GM12878 (cell line): ENCODE measurements around the gene KCNS3.

Experiments used
- CBFB ChIP-seq: IDR thresholded peaks from 2 replicates; pipeline ENCODE4 v1.6.1; 2016; ENCODE audit warnings: antibody characterized with exemption, low read depth
- CEBPB ChIP-seq, 2 experiments: fragments of 150-350 bp in 1 of 2; IDR thresholded peaks; 2 replicates each; pipeline ENCODE4 v1.6.1; 2012 to 2014; ENCODE audit warnings: low read depth in 2 of 2, low read length in 2 of 2, borderline replicate concordance in 1 of 2, inconsistent platforms in 1 of 2
- CTCF ChIP-seq, 3 experiments: IDR thresholded peaks in 2 of 3; conservative IDR thresholded peaks in 1 of 3; 2 replicates each; pipeline ENCODE4 v1.5.1; 2011; ENCODE audit warnings: low read depth in 3 of 3, low read length in 3 of 3, mild to moderate bottlenecking in 3 of 3, control low read depth in 2 of 3, moderate library complexity in 2 of 3, inconsistent platforms in 1 of 3, mixed read lengths in 1 of 3; ENCODE audit not compliant: control insufficient read depth in 2 of 3, insufficient read depth in 1 of 3; ENCODE audit errors: extremely low read depth in 1 of 3
- EP300 ChIP-seq, 2 experiments: fragments of 150-350 bp in 1 of 2; IDR thresholded peaks; 2 replicates each; pipeline ENCODE4 v1.6.1; 2011 to 2012; ENCODE audit warnings: low read depth in 2 of 2, low read length in 2 of 2, borderline replicate concordance in 1 of 2, improper control_type of control experiment in 1 of 2, inconsistent platforms in 1 of 2; ENCODE audit not compliant: control insufficient read depth in 1 of 2
- GABPA ChIP-seq: IDR thresholded peaks from 2 replicates; pipeline ENCODE4 v1.6.1; 2014; ENCODE audit warnings: antibody characterized with exemption, low read depth, mild to moderate bottlenecking, inconsistent platforms
- JUND ChIP-seq: IDR thresholded peaks from 2 replicates; pipeline ENCODE4 v1.6.1; 2012; ENCODE audit warnings: low read depth, mild to moderate bottlenecking, low read length, improper control_type of control experiment, moderate library complexity
- MAX ChIP-seq: IDR thresholded peaks from 2 replicates; pipeline ENCODE4 v1.6.1; 2012; ENCODE audit warnings: low read depth, low read length, improper control_type of control experiment
- NFYA ChIP-seq: IDR thresholded peaks from 2 replicates; pipeline ENCODE4 v1.6.1; 2011; ENCODE audit warnings: low read depth, mild to moderate bottlenecking, low read length, improper control_type of control experiment, borderline replicate concordance
- TARDBP ChIP-seq: IDR thresholded peaks from 2 replicates; pipeline ENCODE4 v1.6.1; 2016; ENCODE audit warnings: borderline replicate concordance
- ZNF622 ChIP-seq: fragments of 450-650 bp; IDR thresholded peaks from 2 replicates; pipeline ENCODE4 v1.6.1; 2017; ENCODE audit warnings: mild to moderate bottlenecking, inconsistent platforms

- TF ChIP-seq GABPA (no peak), CTCF (IDR thresholded peaks at IDR 0.05 in 2 of 3, conservative IDR thresholded peaks at IDR 0.05 in 1 of 3; ENCODE audit: control insufficient read depth in 2 of 3, extremely low read depth in 1 of 3, insufficient read depth in 1 of 3, low read depth in 3 of 3, low read length in 3 of 3) (no peak), ZNF622 (no peak), TARDBP (no peak), MAX (no peak), EP300 (IDR thresholded peaks at IDR 0.05; ENCODE audit: borderline replicate concordance in 1 of 2, control insufficient read depth in 1 of 2, low read depth in 2 of 2, low read length in 2 of 2) (no peak), NFYA (no peak), JUND (no peak), CEBPB (IDR thresholded peaks at IDR 0.05; ENCODE audit: borderline replicate concordance in 1 of 2, low read depth in 2 of 2, low read length in 2 of 2) (no peak), CBFB (no peak)
Observed at GRCh38 chr2:17940091-17940630, 61.7 kb downstream of the KCNS3 start.
